Activated T-cell treated with anti-CD3 and anti-CD28 coated beads for 24 hours (primary cell): Measurements from ENCODE around the gene RNF19B.

Experiments used
- DNase-seq: peaks from one replicate; pipeline ENCODE4 v3.0.0-alpha.2; 2020; ENCODE audit warnings: low read depth

Gene RNF19B

DNA sequence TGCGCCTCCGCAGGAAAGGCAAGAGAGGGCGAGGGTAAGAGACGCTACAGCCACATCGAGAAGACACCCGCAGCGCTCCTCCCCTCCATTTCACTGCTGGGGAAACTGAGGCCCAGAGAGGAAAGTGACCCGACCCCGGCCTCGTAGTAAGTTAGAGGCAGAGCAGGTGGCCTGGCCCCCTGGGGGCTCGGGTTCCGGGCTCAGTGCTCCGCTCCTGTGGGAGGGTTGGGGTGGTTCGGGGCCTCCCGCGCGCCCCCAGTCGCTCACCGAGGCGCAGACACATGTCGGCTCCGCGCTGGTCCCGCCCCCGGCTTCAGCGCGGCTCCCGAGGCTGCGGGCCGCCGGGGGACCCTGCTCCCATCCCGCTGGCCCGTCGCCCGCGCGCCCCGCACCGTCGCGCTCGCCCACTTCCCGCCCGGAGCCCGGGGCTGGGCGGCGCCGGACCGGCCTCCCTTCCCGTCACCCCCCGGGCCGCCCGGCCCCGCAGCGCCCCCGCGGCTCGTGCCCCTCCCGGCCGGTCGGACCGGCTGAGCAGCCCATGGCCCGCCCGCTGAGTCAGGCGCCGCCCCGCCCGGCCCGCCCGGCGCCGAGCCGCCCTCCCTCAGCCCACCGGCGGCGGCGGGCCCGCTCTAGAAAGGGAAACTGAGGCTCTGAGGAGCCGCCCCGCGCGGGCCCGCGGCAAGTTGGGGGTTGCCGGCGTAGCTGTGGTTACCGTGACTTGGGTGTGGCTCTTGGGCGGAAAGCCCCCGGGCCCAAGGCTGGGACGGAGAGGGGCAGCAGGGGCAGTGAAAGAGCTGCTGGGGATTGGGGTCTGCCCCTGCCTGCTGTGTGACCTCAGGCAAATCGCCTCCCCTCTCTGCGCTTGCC, 63.4 kb downstream of the RNF19B start, which contains the start of gene TMEM54:
Gene TMEM54, minus strand, starts transcription at position 434 of the 867 bp plus-strand sequence. Its CDS starts 151 bp downstream, at position 283.
- no peak for DNase-seq

DNA sequence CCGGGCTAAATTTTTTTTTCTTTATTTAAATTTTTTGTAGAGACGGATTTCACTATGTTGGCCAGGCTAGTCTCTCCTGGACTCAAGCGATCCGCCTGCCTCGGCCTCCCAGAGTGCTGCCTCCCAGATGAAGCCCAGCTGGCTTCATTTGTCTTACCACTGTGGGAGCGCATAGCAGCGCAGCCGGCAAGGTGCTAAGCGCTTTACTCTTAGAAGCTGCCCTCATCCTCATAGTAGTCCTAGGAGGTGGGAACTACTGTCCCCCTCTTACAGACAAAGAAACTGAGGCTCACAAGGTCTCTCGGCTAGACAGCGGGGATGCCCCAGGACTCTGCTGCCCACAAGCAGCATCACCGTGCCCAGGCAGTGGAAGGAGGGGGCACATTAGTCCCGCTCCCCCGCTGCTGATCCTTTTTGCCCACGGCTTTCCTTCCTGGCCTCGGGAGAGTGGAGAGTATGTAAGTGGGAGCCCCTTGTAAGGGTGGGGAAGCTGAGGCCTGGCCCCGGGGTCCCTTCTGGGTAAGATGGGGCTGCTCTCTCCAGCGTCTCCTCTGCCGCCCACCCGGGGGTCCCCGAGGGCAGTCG, 64.1 kb downstream of the RNF19B start:
- DNase-seq = no peak

DNA sequence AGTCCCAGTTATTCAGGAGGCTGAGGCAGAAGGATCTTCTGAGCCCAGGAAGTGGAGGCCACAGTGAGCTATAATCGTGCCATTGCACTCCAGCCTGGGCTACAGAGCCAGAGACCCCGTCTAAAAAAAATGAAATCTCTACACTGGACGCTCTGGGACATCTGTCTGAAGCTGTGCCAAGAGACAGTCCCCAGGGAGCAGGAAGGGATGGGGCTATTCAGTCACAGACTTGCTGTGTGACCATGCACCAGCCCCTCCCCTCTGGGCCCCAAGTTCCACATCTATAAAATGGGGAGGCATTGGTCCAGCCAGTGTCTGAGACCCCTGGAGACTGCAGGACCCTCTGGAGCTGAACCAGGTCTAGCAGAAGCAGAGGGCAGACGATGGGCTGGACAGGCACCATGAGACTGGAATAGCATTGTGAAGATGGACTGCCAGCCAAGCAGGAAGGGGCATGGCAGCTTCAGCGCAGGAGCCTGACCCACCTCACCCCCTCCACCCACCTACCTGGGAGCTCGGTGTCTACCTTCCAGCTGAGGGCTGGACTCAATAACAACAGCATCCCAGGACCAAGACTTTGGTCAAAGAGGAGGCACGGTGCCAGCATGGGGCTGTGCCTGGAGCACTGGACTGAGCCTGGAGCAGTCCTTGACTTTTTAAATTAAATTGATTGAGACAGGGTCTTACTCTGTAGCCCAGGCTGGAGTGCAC, 64.9 kb downstream of the RNF19B start:
- no peak for DNase-seq

DNA sequence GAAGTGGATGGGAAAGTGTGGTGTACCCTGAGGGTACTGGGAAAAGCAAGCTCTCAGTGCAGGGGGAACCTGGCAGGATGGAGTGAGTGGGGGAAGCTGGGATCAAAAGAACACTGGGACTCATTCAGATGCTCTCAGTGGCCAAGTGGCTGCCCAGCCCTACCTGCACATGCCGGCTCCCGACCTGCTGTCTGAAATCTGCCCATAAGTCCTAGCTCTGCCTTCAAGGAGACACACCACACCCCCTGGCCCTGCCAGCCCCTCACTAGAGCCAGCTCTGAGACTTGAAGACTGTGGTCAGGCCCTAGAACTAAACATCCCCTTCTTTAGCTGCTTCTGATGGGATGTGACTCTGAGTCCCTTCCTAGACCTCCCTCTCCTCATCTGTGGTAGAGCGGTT, 65.7 kb downstream of the RNF19B start:
- no peak for DNase-seq

DNA sequence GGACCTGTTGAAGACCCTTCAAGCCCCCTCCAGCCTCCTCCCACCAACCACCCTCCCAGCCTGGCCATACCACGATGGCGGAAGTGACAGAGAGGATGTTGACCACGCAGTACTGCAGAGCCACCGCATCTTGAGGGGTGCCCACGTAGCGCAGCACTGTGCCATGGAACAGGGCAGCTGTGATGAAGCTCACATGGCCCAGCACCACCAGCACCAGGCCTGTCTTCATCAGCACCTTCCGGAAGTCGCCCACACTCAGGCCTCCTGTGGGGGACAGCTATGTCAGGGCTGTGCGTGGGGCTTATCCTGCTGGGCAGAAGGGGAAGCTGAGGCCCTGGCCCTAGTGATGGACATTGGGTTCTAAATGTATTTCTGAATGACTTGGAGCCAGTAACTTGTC, 66.6 kb downstream of the RNF19B start:
- no peak for DNase-seq

DNA sequence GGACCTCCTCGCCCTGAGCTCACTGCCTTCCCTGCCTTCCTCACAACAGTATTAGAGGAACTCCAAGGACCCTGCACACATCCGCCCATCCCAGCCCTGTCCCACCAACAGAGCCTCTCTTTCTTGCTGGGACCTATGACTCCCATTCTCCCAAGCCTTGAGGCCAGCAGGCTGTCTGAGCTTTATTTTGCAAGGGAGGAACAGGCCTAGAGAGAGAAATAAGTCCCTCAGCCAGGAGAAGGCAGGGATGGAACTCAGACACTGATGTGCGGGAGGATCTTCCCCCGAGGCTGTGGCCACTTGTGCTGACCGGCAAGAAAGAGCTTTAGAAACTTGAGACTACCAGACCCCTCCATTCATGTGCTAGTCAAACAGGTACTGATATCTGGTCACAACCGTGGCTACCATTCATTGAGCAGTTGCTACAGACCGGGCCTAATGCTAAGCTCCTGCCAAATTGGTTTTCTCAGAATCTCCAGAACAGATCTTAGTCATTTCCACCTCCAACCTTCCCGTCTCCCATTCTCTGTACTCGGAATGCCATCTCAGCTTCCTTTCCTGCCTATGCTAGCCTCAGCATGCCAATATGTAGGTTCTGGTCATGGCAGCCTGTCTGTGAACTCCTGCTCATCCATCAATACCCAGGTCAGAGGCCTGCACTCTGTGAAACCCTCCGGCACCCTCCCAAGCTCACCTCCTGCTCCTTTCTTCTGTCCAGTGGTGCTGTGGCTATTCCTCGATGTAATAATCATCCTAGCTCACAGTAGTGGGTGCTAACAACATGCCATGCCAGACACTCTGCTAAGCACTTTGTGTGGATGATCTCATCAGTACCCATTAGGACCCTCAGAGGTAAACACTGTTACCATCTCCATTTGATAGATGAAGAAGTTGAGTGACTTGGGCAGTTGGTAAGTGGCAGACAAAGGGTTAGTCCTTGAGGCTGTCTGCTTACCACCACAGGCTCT, 67.2 kb downstream of the RNF19B start:
- no peak for DNase-seq

DNA sequence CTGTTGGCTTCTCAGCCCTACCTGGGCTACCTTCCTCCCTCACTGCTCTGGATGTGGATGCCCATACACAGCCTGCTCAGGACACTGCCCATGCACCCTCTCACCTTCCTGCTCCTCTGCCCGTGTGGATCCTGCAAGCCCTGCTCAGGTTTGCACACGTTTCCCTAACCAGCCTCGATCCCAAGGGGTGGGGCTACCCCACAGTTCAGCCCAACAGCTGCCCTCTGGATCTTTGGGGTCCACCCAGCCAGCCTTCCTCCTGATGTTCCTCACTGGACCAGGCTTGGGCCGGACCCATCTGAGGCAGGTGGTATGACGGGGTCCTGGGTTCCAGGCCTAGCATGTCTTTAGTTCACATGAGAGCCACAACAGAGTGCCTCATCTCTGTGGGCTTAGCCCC, 68.2 kb downstream of the RNF19B start:
- no peak for DNase-seq

DNA sequence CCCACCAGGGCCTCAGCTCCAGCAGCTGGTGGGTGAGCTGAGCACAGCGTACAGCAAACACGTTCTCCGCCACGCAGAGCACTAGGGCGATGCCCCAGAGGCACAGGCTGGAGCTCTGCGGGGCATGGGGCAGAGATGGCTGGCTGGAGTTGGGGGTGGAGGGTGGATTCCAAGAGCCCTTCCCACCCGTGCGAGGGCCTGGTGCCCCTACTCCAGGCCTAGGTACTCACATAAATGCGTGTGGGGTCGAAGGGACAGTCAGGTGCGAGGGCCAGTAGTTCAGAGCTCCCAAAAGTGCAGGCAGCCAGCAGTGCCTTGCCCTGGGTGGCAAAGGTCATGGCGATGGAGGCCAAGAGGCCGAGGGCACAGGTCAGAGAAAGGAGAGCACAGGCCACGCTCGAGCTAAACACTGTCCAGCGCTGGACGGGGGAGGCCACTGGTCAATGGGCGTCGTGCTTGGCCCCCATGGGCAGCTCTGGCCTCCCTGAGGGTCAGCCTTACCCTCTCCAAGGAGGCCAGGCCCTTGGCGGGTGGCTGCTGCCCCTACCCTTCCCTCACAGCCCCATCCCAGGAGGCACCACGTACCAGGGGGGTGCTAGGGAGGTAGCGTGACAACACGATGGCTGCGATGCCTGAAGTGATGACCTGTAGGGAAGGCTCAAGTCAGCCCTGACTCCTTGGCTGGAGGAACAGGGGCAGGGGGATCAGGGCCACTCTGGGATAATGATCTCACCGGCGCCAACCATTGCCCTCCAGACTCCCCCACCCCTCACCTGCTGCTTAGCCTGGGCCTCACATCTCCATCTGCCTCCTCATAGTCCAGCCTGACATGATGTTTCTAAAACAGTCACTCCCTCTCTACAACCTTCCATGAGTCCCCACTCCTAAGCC, 69.0 kb downstream of the RNF19B start:
- DNase-seq = no peak

DNA sequence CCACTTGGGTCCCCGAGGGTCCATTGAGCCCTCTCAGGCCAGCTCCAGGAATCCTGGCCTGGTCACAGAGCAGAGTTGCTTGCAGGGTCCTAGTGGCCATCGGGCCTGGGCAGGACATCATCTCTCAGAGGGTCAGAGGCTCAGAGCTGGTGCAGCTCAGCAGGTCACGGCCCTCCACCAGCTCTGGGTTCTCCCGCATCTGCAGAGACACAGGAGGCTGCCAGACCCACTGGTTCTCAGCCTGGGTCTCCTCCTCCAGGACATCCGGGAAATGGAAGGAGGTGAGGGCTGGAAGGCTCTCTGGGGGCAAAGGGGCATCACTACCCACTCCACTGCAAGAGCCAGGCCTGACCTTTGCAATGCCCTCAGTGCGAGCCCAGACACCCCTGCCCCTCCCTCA, 69.9 kb downstream of the RNF19B start:
- DNase-seq = no peak

DNA sequence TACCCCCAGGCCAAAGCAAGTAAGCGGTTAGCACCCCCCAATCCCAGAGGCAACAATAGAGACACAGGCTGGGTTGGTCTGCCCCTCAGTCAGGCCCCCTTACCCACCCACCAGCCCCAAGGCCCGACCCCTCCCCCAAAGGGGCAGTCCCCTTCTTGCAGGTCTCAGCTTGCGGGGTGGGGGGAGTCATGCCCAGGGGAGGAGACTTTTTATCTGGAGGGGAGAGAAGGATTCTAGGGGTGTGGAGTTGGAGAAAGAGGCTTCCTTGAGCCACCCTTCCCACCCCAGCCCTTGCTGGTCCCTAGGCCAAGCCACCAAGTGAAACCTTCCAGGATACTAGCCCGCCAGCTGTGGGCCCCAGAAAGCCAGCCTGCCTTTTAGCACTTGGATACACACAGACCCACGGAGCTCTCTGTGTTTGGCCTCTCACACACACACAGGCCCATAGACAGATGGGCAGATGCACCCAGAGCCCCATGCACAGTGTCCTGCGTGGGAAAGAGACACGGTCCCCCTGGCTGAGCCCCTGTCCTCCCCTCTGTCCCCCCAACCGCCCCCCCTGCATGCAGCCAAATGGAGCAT, 70.5 kb downstream of the RNF19B start:
- DNase-seq = no peak

DNA sequence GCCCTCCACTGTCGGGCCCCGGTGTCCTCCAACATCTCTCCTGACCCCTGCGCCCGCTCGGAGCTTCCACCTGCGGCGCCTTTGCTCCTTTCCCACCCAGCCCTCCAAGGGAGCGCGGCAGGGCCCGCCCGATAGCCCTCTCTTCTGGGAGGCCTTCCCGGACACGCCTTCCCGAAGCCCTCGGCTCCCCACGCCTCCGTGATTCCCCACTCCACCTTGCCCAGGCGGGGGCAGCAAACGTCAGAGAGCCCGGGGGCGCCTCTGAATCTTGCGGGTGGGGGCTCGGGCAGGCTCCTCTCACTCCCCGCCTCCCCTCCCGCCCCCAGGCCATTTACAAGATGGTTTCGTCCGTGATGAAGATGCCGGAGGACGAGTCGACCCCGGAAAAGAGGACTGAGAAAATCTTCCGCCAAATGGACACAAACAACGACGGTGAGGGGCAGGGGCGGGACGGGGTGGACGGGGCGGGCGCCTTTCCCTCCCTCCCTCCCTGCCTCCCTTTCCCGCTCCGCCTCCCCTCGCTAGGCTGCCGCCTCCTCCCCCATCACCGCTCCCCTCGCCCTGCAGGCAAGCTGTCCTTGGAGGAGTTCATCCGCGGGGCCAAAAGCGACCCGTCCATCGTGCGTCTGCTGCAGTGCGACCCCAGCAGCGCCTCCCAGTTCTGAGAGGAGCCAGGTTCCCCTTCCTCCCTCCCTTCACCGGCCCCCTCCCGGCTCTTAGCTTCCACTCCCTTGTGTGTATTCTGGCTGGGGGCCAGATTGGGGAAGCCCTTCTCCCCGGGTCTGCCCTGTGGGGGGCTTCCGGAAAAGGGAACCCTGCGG, 71.2 kb downstream of the RNF19B start:
- DNase-seq = no peak

DNA sequence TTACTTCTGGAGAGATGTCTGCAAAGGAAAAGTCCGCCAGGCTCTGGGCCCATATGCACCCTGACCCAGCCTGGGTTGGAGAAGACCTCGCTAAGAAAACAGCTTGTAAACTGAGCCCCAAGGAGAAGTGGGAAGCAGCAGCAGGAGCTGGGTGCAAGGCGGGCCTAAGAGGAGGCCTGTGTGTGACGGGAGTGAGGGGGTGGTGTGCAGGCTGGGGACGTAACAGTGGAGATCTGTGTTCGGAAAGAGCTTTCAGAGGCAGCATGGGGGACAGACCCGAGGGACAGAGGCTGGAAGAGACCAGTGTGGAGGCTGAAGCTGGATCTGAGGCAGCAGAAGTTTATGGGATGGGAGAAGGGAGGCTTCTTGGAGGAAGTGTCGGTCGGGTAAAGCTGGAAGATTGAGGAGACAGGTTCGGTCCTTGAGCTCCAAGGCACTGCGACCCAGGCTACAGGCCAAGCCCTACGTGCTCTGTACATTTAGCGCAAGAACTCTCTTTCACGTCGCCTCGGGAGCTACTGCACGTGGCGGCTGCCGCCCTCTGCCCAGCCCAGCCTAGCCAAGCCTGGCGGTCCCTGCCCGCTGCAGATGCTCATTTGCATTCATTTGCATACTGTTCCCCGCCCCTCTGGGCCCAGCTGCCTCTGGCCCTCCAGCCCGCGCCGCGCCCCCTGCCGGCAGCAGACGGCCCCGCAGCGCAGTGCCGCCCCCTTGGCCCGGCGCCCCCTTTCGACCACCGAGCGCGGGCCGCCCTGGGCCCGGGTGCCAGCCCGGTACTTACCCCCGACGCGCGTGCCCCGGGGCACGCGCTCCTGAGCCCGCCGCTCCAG, 72.0 kb downstream of the RNF19B start:
- peak; percentile 20 for DNase-seq

DNA sequence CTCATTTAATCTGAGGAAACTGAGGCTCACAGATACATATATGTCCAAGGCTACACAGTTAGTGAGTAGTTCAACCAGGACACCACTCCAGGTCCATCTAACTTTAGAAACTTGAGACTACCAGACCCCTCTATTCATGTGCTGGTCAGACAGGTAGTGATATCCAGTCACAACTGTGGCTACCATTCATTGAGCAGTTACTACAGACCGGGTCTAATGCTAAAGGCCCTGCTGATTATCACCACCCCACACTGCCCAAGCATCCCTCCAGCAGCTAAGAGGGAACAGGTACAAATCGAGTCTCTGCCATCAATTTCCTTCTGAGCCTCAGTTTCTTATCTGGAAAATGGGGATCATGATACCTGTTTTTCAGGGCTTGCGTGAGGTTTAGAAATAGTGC, 73.0 kb downstream of the RNF19B start:
- no peak for DNase-seq

DNA sequence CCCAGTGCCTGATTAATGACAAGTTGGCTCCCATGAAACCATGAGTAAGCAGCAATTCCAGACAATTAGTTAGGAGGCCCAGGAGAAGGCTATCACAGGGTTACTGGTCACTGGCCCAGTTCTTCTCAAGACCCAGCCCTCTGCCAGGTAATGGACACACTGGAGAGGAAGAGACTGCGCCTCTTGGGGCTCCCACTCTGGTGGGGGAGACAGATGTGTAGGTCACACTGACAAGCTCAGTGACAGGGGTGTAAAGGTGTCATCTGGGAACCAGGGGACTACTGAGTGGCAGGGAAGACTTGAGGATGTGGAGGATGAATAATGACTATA, 73.4 kb downstream of the RNF19B start:
- DNase-seq = no peak

DNA sequence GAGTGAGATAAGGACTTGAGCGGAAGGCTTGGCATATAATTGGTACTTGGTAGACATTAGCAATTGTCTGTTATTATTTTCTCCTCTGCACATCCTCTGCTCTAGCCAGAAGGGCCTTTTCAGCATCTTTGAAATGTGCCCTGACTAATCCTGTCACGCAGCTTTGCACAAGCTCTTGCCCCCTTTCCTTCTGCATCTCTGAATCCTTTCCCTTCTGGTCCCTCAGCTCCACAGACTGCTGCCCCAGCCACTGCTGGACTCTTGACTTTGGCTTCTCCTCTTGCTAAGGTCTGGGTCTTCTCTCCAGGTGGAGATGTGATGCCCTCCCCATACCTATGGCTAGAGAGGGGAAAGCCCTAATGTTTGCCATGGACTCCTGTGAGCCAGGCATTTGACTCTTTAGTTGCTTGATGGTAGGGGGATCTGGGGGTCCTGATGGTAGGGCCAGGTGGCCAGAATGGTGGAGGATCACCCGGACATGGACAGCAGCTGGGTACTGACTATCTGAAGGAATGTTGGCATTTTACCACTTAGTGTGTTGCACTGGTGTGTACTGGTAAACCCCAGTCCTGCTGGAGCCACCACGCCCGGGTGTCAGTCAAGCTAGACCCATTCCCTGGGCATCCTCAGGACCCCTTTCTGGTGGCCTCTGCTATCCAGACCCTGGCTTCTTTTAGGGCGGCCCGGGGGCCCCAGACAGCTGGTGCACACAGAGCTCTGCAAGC, 73.9 kb downstream of the RNF19B start:
- no peak for DNase-seq

DNA sequence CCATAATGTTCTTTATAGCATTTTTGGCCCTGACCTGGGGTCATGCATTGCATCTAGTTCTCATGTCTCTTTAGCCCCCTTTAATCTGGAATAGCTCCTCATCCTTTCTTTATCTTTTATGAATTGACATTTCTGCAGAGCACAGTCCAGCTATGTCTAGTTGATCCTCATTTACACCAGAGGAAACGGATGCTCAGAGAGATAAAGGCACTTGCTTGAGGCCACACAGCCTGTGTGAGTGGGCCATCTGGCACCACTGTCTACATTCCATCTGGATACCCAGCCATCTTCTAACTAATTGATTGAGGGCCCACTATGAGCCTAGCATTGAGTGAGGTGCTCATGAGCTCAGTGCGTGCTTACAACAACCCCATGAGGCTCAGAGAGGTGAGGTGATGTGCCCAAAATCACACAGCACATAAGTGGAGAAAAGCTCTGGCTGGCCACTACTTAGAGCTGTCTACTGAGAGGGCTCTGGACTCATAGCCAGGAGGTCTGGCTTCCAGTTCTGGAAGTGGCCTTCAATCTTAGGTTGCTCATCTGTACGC, 74.8 kb downstream of the RNF19B start:
- no peak for DNase-seq

DNA sequence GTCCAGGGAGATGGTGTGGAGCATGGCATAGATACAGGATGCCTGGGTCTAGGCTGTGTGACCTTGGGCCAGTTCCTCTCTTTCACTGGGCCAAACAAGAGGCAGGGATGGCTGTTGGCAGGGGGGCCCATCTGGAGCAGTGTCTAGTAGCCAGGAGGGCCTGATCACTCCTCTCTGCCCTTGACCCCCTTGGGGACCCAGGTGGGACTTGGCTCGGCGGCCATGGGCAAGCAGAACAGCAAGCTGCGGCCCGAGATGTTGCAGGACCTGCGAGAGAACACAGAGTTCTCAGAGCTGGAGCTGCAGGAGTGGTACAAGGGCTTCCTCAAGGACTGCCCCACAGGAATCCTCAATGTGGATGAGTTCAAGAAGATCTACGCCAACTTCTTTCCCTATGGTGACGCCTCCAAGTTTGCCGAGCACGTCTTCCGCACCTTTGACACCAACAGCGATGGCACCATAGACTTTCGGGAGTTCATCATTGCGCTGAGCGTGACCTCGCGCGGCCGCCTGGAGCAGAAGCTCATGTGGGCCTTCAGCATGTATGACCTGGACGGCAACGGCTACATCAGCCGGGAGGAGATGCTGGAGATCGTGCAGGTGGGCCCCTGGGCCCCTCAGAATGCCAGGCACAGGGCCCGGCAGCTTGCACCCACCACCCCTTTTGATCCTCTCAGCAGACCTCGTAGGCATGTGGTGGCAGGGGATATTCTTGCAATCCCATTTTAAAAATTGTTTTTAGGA, 75.8 kb downstream of the RNF19B start:
- no peak for DNase-seq
